Myocyte (in vitro differentiated cells): ENCODE measurements around the gene SPATA24. TPM values are rescaled to one million over a fixed set of nuclear protein-coding genes. Genes with fewer than 3 reads are reported as not detected.
"Not testable (repeated sequence)": the region's sequence is repeated elsewhere in the genome, so short reads cannot be mapped to it uniquely, and the experiment has no call there.

ENCODE experiments used
- DNase-seq: peaks from one replicate; pipeline ENCODE4 v3.0.0-alpha.2; 2012; ENCODE audit warnings: low read depth
- total RNA-seq: library from RNA; depleted of rRNA; stranded (reverse); fragments of >200 nt; gene quantifications from 2 replicates; pipeline ENCODE4 v1.2.3, GENCODE V29; 2014

SPATA24 gene
- total RNA-seq, 1 donor from 2014 or later, result 11.0 TPM

DNA sequence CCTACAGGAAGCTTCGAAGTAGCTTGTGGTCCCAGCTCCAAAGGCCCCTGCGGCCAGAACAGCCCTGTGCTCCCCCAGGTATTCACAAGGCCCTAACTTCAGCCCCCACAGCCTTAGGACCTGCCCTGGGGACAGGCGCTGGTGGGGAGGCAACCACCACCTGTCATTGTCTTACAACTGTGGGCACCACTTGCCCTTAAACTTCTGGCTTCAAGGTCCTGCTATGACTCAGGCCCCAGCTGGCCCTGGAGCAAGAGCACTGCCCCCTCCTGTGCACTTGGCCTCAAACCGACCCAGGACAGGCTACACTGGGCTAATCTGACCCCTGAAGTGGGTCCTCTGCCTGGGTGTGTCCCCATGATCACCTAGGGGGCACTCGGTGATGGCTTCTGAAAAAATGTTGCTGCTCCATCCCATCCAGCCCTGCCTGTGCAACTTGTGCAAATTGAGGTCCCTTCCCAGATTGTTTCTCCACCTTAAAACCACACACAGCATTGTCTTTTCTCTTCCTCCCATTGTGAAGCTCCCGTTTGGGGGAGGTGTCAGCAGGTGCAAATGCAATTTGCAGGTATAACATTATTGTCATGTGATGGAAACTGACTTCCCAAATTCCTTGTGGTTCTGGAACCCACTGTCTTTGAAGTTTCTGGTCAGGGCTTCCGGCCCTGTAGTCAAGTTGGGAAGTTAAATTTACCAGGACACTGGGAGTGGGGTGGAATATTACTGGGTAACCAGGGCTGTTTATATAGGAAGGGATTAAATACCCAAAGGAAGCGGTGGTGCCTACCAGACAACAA, 7.8 kb downstream of the SPATA24 start:
- peak; percentile 97 for DNase-seq

DNA sequence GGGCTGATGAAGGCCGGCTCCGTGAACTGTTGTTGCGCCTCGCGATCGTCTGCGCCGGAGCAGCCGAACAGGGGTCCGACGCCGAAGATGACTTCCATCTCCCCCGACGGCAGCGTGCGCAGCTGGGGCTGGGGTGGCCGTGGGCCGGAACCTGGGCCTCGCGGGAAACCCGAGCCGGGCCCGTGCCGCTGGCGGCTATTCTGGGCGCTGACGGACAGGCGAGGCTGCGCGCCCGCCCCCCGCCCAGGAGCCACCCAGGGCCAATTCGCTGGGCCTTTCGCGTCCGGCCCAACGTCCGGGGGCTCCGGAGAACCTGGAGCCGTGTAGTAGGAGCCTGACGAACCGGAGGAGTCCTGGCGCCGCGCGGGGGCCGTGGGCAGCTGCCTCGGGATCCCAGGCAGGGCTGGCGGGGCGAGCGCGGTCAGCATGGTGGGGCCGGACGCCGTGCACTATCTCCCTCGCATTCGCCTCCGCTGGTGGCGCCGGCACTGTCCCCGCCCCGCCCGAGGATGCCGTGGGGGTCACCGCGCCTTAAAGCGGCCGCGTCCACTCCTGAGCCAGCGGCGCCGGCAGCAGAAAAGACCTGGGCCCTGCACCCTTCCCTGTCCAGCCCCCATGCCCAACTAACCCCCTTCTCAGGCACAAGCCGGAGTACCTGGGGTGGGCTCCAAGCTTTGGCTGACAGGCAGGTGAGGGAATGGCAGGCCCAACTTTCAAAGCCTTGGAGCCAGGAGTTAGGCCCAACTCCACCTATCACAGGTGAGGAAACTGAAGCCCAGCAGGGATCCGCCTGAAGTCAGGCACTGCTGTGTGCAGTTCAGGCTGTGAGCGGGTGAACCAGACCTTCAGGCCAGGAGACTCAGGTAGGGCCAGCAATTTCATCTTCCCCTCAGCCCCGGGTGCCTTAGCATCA, 9.0 kb downstream of the SPATA24 start, which contains the start of gene PROB1:
PROB1 (minus strand) TSS at position 451 of the 913 bp plus-strand sequence; CDS start at position 428, 23 bp downstream.
- DNase-seq, result peak; percentile 85

DNA sequence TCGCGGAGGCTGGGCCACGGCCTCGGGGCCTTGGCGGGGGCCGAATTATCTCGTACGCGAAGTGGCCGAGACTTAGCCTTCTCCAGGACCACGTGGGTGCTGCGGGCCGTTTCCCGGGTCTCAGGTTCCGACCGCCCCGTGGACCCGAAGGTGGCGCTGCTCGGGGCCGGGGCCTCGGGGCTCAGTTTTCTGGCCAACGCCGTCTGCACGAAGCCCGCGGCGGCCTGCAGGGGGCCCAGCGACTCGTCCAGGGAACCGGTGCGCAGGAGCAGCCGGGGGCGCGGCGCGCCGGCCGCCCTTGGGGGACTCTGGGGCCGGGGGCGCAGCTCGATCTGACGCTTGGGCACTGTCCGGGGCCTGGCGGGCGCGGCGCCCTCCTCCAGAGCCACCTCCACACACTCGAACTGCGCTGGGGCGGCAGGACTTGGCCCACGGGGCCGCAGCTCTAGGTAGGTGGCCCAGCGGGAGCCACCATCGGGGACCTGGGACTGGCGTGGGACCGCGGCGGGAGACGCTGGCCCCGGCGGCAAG, 9.7 kb downstream of the SPATA24 start:
- DNase-seq, result no peak

DNA sequence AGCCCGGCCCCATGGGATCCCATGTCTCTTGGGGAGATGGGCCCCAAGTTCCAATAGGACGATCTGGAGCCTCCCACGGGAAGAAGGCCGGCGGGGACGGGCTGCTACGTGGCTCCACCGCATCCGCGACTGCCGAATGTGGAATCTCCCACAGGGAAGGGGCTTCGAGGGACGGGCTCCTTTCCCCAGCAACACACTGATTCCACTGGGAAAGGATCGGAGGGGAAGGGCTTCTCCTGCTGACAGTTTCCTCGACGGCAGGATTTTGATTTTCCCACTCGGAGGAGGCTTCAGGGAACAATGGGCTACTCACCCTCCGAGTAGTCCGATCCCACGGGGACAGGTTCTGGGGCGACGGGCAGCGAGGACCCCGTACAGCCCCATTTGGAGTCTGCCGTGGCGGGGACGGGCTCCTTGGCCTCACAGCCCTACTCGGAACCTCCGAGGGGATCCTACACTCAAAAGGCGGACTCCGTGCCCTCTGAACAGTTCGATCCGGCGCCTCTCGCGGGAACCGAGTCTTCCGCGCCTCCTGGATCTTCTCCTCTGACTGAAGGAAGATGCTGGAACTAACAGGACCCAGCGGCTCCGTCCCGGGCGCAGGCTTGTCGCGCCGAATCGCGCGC, 10.3 kb downstream of the SPATA24 start:
- DNase-seq, result no peak

DNA sequence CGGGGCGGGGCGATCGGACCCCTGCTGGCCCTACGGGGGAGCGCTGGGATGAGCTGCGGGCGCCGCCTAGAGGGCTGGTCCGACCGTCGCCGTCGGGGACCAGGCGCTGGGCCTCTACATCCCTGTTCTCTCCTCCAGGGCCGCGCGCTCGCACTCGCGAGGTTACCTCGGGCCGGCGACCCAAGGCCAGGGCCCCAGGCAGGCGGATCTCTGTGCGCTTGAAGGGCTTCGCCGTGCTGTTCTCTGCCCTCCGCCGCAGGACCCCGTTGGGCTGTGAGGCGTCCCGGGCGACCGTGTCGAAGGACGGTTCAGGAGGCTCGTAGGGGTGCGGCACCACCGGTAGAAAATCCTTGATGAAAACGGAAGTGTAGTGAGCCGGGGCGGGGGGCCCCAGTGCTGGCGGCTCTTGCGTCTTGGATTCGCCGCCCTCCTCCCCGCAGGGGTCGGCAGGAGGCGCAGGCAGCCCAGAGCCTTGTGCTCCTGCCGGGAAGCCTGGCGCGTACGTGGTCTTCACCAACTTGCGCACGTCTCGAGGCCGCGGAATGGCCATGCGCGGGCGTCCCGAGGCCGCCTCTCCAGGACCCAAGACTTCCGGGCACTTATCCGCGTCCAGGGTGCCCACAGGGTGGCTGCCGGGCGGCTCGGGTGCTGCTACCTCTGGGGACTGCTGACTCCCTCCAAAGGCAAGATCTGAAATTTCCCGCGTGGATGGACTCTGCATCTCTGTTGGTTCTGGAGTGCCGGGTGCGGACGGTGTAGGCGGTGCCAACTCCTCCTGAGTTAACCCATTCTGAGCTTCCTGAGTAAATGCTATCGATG, 11.0 kb downstream of the SPATA24 start:
- no peak for DNase-seq

DNA sequence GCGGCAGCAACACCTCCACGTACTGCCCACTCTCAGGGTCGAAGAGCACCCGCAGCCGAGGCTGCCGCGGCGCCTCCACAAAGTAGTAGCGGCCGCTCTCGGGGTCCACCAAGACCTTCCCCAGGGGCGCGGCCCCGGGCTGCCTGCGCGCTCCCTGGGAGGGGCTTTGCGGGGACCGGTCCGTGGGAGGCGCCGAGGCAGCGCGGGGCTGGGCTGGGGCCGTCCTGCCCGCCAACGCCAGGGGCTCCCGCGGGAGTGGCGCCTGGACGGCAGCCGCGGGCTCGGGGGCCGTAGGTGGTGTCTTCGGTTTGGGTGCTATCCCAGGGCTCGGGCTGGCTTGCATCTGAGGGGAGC, 11.6 kb downstream of the SPATA24 start:
- DNase-seq, result no peak

DNA sequence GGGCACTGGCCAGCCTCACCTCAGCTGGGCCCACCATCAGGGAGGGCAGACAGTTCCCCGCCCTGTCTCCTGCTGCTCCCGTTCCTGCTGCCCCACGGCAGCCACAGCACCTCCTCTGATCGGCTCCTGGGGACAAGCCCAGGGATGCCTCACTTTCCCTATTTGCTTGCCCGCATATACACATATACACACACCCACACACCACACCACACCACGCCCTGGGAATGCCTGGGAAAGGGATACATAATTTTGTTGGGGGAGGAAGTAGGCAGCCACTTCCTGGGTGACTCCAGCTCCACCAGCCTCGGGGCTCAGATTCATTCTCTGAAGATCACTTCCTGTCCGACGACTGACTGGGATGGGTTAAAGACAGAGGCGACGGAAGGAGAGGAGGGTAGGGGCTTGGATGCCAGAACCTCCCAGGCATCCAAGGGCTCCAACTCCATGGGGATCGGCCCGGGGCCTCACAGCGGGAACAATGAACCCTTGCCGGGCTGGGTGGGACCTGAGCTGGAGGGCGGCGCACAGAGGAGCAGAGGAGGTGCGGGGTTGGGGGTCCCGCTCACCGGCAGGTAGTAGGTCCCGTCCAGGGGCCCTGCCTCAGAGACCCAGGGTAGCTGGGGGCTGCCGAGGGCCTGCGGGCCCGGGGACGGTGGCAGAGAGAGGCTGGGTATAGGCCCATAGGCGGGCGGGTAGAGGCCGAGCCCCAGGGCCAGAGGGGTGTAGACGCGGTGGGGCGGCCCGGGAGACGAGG, 12.1 kb downstream of the SPATA24 start:
- peak; percentile 48 for DNase-seq

DNA sequence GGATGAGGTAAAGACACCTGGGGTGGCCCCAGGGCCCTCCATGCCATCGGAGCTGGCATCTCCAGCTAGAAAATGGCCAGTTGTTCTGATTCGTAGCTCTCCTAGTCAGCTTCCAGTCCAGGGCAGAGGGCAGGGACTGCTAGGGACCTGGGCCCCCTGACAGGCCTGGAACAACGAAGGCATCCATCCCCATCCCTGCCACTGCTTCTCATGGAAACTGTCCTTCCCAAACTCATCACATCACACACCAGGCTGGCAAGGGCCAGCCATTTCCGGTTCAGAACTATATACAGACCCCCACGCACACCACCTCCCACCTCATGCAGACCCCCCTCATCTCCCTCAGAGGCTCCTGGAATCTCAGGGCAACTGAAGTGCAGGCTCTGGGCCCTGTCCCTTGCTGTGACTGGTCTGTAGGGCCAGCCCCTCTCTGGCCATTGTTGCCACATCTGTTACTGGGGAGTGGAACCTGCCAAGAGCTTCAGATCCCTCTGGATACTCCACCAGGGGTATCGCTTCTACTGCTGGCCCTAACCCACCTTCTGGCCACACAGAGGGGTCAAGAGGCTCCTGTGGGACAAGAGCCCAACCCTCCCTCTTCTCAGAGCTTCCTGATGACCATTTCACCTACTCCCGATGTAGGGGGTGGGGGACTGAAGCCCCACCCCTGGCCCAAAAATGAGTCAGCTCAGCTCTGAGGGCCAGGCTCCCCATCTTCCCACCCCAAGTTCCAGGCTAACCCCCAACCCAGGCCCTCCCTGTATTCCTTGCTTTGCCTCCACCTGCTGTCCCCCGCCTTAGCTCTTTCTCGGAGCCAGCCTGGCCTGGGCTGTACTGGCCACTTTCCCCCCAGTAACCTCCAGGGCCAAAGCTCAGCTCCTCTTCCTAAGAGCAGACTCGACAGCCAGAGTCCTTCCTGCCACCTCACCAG, 13.0 kb downstream of the SPATA24 start:
- DNase-seq, result no peak

DNA sequence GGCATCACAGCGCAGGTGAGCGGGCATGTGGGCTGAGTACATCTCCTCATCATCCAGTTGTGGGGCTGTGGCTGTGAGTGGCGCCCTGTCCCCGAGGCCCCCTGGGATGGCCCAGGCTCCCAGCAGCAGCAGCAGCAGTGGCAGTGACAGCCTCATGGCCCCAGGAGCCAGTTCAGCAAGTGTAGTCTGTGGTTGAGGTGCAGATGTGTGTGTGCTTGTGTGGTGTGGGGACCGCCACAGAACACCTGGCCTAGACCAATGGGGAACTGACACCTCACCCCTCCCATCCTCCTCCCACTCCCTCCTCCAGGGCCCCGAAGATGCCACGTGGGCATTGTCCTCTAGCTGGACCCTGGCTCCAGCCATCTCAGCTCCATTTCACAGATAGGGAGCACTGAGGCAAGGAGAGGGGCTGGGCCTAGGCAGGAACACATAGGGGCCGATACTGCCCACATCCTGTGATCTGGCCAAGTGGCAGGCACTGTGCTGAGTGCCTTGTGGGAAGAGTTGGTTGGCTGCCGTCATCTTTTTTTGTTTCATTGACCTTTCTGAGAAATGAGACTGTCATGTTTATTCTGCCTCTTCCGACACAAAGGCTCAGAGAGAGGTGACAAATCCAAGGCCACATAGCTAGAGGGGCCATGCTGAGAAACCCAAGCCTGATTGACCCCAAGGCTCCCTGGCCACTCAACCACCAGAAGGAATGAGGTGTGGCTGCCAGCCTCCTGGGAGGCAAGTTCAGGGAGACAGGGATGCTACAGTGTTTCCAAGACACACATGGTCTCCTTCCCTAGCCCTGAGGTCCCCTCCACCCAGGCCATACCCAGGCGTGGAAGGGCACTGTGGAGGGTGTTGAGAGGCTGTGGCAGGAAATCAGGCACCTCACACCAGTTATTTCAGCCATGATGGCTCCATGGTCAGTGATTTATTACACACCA, 13.9 kb downstream of the SPATA24 start, which contains the start of gene MZB1:
MZB1 (minus strand) TSS at position 213 of the 938 bp plus-strand sequence; CDS start at position 156, 57 bp downstream.
- DNase-seq, result peak; percentile 50

DNA sequence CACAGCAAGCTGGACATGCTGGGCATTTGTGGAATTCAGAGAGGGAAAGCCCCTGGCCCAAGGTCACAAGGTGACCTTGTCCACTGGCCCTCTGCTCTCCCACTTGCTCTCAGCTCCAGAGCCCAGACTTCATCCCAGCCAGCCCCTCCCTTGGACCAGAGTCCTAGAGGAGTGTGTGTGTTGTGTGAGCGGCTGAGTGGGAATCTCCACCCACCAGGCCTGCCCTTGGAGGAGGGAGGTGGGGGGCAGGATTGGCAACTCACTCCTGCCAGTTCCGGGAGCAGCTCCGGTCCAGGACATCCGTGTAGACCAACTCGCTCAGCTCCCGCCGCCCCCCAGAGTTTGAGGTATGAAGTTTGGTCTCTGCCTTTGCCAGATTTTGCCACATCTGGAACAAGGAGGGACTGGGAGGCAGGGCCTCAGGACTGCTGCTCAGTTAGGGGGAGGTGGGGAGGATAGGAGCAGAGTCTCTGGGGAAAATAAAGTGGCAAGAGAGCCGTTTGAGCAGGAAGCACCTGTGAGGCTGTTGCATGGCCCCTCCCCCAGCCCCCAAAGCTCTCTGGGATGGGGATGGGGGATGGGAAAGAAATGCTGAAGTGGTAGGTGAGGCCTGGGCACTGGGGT, 15.6 kb downstream of the SPATA24 start:
- DNase-seq, result no peak

DNA sequence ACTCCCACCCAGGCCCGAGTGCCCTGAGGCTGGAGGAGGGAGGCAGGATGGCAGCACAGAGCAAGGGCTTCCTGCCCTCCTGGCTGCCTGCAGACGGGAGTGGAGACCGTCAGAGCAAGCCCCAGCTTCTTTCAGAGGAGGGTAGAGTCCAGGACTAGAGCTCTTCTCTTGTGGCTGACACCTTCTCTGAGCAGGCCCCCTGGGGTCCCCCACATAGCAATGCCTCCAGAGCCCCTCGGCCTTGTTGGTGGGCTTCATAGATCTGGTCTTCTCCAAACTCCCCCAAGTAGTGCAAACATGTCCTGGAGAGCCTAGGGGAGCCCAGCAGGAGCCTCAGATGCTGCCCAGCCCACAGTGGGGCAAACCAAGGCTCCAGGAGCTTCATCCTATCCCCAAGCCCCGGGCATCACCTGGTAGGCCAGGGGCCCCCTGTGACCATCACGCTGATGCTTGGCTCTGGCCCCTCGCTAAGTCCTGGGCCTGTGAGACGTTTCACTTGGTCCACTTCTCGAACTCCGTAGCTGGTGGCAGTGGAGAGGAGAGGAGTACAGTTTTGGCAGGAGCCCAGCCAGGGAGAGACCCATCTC, 16.2 kb downstream of the SPATA24 start:
- DNase-seq, result no peak

DNA sequence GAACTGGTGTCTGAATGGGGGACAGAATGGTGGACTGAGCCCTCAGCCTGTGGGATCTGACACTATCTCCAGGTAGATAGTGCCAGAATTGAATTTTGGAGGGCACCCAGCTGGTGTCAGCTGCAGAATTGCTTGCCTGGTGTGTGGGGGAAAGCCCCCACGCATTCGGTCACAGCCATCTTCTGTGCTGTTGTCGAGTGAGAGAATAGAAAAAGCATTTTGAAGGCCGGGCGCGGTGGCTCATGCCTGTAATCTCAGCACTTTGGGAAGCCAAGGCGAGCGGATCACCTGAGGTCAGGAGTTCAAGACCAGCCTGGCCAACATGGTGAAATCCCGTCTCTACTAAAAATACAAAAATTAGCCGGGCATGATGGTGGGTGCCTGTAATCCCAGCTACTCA, 16.9 kb downstream of the SPATA24 start:
- DNase-seq, result not testable (repeated sequence)

DNA sequence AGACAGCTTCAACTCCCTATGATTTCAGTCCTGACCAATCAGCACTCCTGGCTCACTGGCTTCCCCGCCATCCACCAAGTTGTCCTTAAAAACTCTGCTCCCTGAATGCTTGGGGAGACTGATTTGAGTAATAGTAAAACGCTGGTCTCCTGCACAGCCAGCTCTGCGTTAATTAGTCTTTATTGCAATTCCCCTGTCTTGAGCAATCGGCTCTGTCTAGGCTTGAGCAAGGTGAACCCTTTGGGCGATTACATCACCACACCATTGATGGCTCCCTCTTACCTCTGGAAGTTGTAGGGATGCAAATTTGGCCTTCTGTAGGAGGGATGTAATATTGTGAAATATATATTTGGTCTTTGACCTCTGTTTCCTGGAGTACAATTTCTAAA, 17.8 kb downstream of the SPATA24 start:
- no peak for DNase-seq

DNA sequence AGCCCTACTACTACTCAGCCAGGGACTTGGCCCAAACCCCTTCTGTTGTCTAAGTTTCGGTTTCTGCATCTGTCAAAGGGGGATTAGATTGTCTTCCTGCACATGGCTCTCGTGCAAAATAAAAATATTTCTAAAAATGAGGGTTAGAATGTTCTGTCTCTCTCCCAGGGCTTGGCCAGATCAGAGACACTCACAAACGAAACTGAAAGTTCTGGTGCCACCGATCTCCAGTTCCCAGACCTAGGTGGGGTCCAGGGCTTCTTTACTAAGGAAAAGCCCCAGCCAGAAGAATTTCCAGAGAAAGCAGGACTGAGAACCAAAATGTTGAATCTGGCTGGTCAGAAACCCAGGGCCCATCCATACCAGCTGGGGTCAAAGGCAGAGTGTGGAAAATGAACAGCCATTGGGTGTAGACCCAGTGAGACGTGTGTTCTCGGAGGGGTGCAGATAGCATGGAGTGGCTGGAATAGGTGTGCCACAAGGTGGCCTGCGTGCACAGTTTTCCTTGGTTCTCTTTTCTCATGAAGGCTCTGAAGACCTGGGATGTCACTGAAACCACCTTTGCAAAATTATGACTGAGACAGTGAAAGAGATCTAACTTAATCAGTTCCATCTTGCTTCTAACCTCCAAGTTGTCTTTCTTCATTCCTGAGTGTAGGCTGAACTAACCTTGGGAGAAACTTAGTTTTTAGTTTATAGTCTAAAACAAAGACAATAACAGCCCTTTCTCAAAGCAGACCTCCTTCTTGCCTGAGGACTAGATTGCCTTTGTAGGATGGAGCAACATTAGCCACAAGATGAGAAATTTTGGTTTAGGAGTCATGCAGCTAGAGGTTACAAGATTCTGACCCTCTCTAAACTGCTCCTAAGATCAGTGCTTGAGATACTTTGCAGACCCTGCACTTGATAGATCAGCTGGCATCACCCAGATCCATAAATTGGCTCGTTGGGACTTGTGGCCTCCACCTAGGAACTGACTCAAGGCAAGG, 18.5 kb downstream of the SPATA24 start:
- DNase-seq, result peak; percentile 39

DNA sequence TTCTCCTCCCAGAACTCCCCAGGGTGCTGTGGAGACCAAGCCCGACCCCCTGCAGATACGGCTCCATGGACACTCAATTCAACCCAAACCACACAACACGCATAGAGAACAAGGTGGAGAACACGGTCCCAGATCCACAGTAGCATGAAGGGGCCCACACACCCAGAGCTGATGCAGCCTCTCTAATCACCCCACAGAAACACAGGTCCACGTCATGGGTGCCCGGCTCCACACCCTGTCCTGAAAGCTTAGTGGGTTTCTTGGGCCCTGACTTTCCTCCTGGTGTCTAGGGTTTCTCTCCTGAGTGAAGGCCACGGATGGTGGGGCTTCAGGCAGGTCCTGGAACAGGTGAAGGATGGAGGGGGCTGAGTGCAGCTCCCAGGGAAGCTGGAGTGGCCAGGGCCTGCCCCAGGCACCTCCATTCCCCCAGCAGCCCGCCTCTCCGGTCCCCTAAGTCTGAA, 19.3 kb downstream of the SPATA24 start:
- no peak for DNase-seq
